ENCODE measurements around the gene CLSTN2. TPM values are rescaled to one million over a fixed set of nuclear protein-coding genes. Genes with fewer than 3 reads are reported as not detected.

CLSTN2 gene
- total and polyA plus RNA-seq, 2 of the 4 experiments (the other 2 are of a cell fraction) = under 0.01 to 0.07 TPM

DNA sequence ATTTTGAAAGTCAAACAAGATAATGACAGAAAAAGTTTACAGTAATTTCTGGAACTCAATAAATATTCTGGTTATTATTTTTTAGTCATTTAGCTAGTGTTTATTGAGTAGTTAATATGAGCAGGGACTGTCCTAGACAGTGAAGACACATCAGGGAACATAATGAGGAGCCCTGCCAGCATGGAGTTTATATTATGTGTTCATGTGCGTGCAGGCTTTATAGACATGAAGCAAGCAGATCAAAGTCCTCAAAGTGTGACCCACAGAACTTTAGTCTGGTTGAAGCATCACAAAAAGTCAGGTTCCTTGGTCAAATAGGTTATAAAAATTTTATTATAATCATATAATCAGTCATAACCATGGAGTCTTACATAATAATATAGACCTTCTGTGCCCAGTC is 289.3 kb downstream of the CLSTN2 start:
- Histone ChIP-seq H3K18ac (ENCODE audit: low read depth, low read length) (no peak overlapping the region), H3K4ac (ENCODE audit: low read depth, low read length) (no peak overlapping the region), H3K27me3 (ENCODE audit: control insufficient read depth, insufficient read depth, low read length) (no peaks in the 10 kb centered on the region), H3K9ac (ENCODE audit: low read depth, low read length) (no peak overlapping the region), H3K14ac (replicated peaks; ENCODE audit: low read depth, low read length) (no peak overlapping the region), H3K4me2 (ENCODE audit: low read depth, low read length) (no peak overlapping the region), H2BK5ac (ENCODE audit: low read depth, low read length, poor library complexity, severe bottlenecking) (no peak overlapping the region), H2AFZ (replicated peaks; ENCODE audit: low read length, poor library complexity) (no peak overlapping the region), H2BK20ac (ENCODE audit: low read depth, low read length) (no peak overlapping the region), H4K91ac (ENCODE audit: insufficient read depth, low read depth, low read length) (no peak overlapping the region), H3K9me1 (ENCODE audit: insufficient read depth, low read length) (no peaks in the 10 kb centered on the region), H3K4me1 (ENCODE audit: control insufficient read depth, insufficient read depth, low read length) (no peaks in the 10 kb centered on the region), H2AK5ac (ENCODE audit: low read depth, low read length) (no peak overlapping the region), H3K56ac (ENCODE audit: extremely low read depth, insufficient read depth, low read length) (no peak overlapping the region), H3K23ac (ENCODE audit: low read depth, low read length) (no peak overlapping the region), H3K79me1 (ENCODE audit: low read depth in 1 of 2, low read length in 2 of 2) (no peaks in the 10 kb centered on the region), H2BK120ac (ENCODE audit: low read depth, low read length) (no peak overlapping the region), H4K20me1 (ENCODE audit: insufficient read depth, low read length) (no peaks in the 10 kb centered on the region), H3K36me3 (ENCODE audit: control insufficient read depth, insufficient read depth, low read length) (no peaks in the 10 kb centered on the region), H3K4me3 (ENCODE audit: insufficient read depth, low read depth, low read length) (no peak overlapping the region), H4K5ac (ENCODE audit: low read depth, low read length) (no peak overlapping the region), H4K8ac (ENCODE audit: low read depth in 2 of 2, low read length in 2 of 2) (no peak overlapping the region), H3K9me3 (ENCODE audit: control insufficient read depth, insufficient read depth, low read length) (no peaks in the 10 kb centered on the region), H3K27ac (ENCODE audit: insufficient read depth, low read length) (no peak overlapping the region), H2BK15ac (ENCODE audit: low read depth, low read length) (no peak overlapping the region), H2AK9ac (replicated peaks; ENCODE audit: low read depth, low read length, poor library complexity) (no peak overlapping the region)
- intact Hi-C loops (cut with micrococcal nuclease) = no loop called here
- no peak for DNase-seq
- dilution Hi-C loops (cut with HindIII; ENCODE audit: low sequenced_read_pairs, unreplicated experiment) = no loop called here
- ChIA-PET CTCF (no interaction called here), POLR2A (ENCODE audit: unreplicated experiment) (no interaction called here)
- no TSS peak for BruUV-seq (replicated peaks)
- in situ Hi-C loops (cut with MboI; ENCODE audit: low sequenced_read_pairs) = no loop called here
- TF ChIP-seq CHD1 (IDR thresholded peaks at IDR 0.05; ENCODE audit: low read depth, low read length) = no peak
- TF ChIP-seq, protein P1, sequence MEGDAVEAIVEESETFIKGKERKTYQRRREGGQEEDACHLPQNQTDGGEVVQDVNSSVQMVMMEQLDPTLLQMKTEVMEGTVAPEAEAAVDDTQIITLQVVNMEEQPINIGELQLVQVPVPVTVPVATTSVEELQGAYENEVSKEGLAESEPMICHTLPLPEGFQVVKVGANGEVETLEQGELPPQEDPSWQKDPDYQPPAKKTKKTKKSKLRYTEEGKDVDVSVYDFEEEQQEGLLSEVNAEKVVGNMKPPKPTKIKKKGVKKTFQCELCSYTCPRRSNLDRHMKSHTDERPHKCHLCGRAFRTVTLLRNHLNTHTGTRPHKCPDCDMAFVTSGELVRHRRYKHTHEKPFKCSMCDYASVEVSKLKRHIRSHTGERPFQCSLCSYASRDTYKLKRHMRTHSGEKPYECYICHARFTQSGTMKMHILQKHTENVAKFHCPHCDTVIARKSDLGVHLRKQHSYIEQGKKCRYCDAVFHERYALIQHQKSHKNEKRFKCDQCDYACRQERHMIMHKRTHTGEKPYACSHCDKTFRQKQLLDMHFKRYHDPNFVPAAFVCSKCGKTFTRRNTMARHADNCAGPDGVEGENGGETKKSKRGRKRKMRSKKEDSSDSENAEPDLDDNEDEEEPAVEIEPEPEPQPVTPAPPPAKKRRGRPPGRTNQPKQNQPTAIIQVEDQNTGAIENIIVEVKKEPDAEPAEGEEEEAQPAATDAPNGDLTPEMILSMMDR (conservative IDR thresholded peaks at IDR 0.05; ENCODE audit: low read depth, low read length) = no peak
- no peak for TF ChIP-seq MAFK (IDR thresholded peaks at IDR 0.05; ENCODE audit: low read depth, low read length)
- TF ChIP-seq MXI1 (IDR thresholded peaks at IDR 0.05; ENCODE audit: borderline replicate concordance, low read depth, low read length) = no peak
- TF ChIP-seq FOS (IDR thresholded peaks at IDR 0.05; ENCODE audit: low read depth, low read length) = no peak
- no peak for ATAC-seq (ENCODE audit: low read depth)
- 33% methylated on average over 1 of the region's 1 CpG; no CpG with 5 or more reads in 1 of the 2 experiments for WGBS, 2 experiments (ENCODE audit: extremely low coverage in 2 of 2, insufficient read length in 1 of 2)

Measured in IMR-90 (cell line).